DMS153 treated with DMSO at 0.1 percent for 48 hours (cell line): ENCODE measurements around the gene HINT1.
A peak's percentile ranks its signal among the peaks of the same experiment; 100 is the strongest.
"Not testable (repeated sequence)": the region's sequence is repeated elsewhere in the genome, so short reads cannot be mapped to it uniquely, and the experiment has no call there.

Experiments used
- DNase-seq: peaks from one replicate; lab custom pipeline; 2025; ENCODE audit not compliant: unreplicated experiment; lab: John Stamatoyannopoulos, UW

Gene HINT1

DNA sequence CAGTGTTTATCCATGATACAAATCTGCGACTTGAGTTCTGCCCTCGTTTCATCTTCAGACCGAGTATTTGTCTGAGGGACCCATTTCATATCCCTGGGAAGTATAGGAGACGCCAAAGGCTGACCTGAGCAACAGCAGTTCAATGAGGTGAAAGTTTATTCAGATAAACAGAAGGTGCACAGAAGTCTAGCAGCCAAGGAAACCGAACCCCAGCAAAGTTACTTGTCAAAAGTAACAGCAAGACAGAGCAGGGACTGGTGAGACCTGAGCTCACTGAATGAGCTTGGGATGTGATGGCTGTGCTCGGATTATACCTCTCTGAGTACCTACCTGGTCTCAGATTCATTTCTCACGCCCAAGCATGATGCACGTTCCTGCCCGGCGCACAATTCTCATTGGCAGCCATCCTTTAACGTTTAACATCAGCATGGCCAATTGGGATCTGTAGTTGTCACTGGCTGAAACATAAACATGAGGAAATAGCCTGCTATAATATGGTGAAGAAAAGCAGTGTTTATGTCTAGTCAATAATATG, 6.3 kb upstream of the HINT1 start:
- no peak for DNase-seq

DNA sequence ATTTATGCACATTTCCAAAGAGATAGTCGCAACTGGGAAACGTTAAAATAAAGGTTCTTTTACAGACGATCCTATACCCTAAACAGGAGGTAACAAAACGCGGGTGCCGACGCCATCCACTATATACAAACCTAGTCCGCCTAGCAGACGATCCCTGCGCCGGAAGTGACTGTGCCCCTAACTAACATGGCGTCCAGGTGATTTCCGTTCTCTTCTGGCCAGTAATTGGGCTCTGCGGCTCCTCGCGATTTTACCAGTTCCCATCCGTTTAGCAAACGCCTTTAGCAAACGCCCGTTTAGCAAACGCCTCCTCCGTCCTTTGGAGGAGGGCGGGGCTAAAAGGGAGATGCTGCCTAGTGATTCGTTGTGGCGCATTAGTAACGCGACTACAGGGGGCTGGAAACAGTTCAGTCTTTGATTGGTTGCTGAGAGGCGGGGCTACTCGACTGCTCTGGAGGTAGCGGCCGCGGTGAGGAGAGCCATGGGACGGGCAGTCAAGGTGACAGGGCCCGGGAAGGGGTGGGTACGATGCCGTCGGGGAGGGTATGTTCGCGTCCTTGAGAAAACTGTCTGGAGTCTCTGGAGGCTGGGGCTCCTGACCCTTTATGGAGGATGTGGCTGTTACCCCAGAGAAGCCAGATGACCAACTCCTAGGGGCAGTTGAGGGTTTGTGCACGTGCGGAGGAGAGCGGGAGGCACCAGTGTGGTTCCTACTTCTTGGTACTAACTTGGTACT, 5.7 kb upstream of the HINT1 start, which contains the start of gene LYRM7:
LYRM7 (plus strand) TSS at position 405 of the 736 bp plus-strand sequence; CDS start at position 482, 77 bp downstream.
- DNase-seq = peak; percentile 85

DNA sequence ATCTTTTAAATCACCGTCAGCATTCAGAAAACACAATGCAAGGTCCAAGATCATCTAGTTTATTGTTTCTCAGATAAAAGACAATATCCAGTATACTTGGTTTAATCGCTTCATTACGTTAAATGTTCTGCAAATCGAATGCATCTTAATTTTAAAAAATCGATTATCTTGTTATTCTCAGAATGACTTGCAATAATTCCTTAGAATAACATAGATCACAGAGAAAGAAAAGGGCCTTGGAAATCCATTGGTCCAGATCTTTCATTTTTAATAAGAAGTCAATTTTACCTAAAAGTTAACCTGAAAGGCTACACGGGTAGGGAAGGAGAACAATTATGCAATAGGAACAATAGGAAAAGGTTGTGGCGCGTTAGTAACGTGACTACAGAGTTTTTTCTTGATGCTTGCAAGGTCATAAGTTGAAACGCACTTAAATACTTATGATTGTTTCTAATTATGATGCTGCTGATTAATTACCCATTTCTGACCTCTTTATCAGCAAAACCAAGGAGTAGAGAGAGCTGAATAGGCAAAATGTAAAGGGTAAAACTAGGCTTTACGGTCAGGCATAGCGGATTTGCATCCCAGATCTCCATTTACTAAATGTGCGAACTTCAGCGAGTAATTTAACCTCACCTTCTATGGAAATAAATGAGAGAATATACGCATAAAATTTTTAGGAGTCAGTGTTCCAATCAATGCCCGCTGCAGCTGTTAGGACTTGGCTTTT, 4.9 kb upstream of the HINT1 start:
- no peak for DNase-seq

DNA sequence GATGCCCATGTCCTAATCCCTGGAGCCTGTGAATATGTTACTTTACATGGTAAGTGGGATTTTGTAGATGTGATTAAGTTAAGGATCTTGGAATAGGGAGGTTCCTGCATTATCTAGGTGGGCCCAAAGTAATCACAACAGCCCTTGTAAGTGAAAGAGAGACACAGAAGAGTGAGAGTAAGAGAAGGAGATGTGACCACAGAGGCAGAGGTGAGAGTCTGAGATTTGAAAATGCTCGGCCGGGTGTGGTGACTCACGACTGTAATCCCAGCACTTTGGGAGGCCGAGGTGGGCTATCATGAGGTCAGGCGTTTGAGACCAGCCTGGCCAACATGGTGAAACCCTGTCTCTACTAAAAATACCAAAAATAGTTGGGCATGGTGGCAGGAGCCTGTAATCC, 2.6 kb upstream of the HINT1 start:
- DNase-seq = no peak

DNA sequence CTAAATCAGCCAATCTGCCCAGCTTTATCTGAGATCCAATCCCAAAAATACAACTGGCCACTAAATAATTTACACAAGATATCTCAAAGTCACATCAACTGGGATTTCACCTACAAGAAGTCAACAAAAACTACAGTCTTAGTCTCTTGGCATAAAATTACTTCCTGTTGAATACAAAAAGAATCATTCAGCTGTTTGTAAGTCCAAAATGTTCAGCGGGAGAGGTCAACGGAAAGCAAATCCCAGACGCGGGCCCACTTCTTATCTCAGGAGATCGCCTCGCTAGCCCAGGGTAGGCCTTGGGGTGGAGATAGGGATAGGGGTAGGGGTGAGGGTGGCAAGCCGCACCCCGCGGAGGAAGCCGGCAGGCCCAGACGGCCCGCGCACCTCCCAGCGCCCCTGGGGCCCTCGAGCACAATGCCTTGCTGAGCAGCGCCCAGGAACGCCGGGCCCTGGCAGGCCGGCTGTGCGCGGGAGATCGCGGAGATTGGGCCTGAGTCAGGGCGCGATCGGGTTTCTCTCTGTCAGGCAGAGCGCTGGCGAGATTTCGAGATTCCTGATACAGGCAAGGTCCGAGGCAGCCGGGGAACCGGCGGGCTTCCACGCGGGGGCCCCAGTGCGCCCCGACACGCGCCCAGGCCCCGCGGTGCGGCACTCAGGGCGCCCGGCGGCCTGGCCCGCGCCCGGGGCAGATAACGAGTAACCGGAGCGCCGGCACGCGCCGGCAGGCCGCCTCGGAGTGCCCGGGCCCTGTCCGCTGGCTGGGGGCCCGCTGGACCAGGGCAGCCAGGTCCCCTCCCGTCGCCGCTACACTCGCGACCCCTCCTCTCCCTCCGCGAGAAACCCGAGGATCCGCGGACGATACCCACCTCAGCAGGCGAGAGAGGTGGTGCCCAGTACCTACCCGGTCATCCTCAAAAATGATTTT, 601 bp downstream of the HINT1 start:
- peak; percentile 11 for DNase-seq

DNA sequence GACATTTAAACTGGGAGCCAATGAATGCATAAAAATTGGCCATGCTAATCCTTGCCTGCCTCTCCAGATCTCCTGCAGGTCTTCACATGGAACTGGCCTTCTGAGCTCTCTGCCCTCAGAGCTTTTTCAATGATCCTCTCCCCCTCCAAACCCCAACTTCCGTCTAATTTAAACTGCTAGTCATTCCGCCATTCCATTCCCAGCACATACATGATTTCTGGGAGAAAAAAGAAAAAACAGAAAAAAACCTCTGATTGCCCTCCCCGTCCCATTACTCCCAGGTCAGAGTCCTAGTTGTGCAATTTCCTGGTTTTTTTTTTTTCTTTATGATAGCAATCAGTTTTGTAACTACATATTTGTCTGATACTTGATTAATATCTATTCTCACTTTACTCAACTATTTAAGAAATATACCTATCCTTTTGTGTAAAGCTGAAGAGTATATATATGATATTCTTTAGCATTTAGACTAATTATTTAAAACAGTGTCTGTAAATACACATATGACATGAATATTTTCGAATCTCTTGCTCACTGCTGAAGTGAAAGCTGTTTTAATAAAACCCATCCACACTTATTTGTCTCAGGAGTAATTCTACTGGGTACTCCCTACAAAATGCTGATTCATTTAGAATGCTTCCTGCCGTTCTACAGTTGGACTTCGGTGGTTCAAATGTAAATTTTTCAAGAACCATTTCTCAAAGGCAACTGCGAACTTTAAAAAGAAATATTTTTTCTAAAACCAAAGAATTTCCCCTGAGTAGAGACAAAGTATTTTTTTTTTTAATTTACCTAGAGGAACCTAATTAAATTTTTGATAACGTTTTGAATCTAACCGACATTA, 1.6 kb downstream of the HINT1 start:
- DNase-seq = no peak

DNA sequence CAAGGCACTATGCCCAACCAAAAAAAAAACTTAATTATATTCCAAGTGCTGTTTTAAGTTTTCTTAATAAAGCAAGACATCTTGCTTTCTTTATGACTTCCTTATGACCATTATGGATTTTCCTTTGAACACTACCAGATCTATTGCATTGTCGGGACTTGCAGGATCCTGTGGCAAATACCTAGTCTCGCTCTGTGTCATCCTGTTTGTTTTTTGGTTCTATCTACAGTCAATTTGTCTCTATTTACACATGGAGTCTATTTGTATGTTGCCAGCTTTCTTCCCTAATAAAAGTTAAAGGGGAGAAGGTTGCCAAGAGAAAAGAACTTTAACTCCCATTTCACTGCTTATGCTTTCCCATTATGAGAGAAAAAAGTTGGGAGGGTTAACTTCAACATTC, 4.9 kb downstream of the HINT1 start:
- DNase-seq = no peak

DNA sequence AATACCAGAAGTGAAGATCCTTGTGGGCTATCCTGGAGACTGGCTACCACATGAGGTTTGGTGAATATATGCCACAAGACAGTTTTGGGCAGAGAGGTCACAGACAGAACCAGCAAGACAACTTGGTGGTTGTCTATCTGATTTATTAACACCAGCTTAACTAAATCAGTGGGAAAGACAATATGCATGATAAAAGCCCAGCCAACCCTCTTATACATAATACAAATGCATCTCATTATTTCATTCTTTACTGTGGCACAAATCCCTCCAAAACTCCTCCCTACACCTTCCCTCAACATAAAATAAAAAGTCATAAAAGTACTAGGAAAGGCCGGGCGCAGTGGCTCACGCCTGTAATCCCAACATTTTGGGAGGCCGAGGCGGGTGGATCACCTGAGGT, 8.1 kb downstream of the HINT1 start:
- DNase-seq = no peak

DNA sequence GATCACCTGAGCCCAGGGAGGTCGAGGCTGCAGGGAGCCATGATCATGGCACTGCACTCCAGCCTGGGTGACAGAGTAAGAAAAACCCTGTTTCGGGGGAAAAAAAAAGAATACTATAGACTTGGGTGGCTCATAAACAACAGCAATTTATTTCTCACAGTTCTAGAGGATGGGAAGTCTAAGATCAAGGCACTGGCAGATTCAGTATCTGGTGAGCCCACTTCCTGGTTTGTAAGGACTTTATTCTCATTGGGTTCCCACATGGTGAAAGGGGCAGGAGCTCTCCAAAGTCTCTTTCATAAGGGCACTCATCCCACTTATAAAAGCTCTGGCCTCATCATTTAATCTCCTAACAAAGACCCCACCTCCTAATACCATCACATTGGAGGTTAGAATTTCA, 8.7 kb downstream of the HINT1 start:
- no peak for DNase-seq

DNA sequence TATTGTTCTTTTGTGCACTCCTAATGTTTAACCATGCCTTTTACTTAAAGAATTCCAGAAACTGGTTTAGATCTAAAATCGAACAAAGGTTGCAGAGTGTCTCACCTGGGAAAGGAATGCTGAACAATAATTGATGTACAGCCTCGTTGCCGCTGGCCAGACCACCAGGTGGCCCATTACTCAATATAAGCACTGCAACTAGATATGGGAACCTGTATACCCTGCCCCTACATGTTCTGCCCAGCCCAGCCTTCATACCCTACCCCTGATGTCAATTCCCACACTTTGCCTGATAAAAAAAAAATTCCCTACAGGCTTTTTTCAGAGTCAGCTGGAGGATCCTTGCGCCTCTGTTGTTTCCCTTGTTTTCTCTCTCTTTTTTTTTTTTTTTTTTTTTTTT, 13.8 kb downstream of the HINT1 start:
- no peak for DNase-seq

DNA sequence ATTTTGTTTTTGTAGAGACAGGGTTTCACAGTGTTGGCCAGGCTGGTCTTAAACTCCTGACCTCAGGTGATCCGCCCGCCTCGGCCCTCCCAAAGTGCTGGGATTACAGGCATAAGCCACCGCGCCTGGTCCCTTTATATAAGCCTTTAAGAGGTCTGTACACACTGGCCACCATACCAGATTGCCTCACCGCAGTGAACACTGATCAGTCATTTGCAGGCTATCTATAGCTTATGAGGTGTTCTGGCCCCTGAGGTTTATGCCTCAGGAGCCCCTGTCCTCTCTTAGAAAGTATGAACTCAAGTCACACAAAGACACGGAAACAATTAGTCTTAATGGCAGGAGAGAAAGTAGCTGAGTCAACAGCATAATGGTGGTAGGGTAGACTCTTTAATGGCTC, 14.6 kb downstream of the HINT1 start:
- no peak for DNase-seq

DNA sequence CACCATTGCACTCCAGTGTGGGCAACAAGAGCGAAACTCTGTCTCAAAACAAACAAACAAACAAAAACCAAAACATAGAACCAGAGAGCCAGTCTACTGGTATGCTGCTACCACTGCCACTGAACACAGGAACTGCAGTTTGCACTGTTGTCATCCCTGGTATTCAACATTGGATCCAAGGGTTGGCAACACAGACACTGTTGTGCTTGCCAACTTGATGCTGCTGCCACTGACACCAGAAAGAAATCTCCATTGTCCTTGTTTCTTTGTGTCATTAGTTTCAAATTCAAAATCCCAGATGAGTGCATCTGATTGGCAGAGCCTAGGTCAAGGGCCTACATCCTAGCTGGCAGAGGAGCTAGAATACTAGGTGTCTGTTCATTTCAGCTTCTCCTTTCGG, 16.2 kb downstream of the HINT1 start:
- DNase-seq = no peak

DNA sequence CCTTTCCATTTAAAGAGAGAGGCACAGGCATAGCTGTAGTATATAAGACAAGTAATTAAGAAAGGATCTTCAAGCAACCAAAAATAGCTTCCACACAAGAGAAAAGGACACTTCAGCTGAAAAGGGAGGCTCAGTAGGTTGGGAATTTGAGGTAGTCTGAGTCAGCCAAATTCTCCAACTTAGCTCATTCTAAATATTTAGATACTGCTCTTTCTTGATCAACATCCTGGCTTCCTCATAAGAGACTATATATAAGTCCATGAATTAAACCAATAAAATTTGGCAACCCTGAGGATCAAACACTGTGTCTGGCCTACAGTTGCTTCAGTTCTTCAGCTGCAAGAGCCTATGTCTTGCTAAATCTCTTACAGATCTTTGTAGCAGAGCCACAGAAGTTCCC, 17.8 kb downstream of the HINT1 start:
- no peak for DNase-seq

DNA sequence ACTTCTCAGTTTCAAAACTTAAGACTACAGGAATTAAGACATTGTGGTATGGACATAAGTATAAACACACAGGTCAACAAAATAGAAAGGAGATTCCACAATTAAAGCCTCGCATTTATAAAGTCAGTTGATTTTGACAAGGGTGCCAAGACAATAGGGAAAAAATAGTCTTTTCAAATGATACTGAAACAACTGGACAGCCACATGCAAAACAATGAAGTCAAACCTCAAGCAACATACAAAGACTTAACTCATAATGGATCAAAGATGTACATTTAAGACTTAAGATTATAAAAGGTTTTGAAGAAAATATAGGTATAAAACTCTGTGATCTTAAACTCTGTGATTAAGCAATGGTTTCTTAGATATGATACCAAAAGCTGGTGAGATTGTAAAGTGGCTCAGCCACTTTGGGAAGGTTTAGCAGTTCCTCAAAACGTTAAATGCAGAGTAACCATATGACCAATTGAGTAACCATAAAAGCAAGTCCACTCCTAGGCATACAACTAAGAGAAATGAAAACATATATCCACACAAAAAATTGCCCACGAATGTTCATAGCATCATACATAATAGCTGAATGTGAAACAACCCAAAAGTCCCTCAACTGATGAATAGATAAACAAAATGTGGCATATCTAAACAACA, 22.0 kb downstream of the HINT1 start:
- no peak for DNase-seq

DNA sequence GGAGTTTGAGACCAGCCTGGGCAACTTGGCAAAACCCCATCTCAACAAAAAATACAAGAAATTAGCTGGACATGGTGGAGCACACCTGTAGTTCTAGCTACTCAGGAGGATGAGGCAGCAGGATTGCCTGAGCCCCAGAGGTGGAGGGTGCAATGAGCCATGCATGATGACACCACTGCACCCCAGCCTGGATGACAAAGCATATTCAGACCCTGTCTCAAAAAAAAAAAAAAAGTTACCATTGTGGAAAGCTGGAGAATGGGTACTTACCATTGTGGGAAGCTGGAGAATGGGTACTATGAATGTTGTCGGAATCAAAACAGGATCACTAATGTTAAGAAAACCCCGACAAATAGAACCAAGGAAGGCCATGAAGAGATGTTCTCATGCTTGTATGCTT, 25.7 kb downstream of the HINT1 start:
- no peak for DNase-seq

DNA sequence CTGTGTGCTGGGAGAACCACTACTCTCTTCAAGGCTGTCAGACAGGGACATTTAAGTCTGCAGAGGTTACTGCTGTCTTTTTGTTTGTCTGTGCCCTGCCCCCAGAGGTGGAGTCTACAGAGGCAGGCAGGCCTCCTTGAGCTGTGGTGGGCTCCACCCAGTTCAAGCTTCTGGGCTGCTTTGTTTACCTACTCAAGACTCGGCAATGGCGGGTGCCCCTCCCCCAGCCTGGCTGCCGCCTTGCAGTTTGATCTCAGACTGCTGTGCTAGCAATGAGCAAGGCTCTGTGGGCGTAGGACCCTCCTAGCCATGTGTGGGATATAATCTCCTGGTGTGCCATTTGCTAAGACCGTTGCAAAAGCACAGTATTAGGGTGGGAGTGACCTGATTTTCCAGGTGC, 26.6 kb downstream of the HINT1 start:
- not testable (repeated sequence) for DNase-seq

DNA sequence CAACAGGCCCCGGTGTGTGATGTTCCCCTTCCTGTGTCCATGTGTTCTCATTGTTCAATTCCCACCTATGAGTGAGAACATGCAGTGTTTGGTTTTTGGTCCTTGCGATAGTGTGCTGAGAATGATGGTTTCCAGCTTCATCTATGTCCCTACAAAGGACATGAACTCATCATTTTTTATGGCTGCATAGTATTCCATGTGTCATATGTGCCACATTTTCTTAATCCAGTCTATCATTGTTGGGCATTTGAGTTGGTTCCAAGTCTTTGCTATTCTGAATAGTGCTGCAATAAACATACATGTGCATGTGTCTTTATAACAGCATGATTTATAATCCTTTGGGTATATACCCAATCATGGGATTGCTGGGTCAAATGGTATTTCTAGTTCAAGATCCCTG, 32.0 kb downstream of the HINT1 start:
- not testable (repeated sequence) for DNase-seq

DNA sequence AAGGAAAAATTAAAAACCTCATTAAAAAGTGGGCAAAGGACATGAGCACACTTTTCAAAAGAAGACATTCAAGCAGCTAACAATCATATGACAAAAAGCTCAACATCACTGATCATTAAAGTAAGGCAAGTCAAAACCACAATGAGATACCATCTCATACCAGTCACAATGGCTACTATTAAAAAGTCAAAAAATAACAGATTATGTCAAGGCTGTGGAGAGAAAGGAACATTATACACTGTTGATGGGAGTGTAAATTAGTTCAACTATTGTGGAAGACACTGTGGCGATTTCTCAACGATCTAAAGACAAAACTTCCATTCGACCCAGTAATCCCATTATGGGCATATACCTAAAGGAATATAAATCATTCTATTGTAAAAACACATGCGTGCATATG, 35.8 kb downstream of the HINT1 start:
- DNase-seq = no peak

DNA sequence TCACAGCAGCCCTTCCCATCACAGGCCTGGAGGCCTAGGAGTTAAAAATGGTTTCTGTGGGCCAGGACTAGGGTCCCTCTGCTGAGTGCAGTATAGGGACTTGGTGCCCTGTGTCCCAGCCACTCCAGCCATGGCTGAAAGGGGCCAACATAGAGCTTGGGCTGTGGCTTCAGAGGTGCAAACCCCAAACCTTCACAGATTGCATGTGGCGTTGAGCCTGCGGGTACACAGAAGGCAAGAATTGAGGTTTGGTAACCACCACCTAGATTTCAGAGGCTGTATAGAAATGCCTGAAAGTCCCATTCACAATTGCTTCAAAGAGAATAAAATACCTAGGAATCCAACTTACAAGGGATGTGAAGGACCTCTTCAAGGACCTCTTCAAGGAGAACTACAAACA, 37.8 kb downstream of the HINT1 start:
- DNase-seq = not testable (repeated sequence)

DNA sequence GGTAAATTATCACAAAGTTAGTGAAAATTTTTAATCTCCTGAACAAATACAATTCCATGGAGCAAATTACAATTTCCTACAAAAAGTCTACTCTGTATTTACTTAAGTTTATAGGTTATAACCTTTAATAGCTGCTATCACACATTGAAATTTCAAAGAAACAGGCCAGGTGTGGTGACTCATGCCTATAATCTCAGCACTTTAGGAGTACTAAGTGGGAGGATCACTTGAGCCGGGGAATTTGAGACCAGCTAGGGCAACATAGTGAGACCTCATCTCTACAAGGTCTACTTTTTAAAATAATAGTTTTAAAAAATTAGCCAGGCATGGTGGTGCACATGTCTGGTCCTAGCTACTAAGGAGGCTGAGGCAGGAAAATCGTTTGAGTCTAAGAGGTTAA, 50.3 kb downstream of the HINT1 start:
- no peak for DNase-seq
